SH-SY5Y (cell line): ENCODE results near the gene EHMT1.

Experiments
- GATA2 ChIP-seq: IDR thresholded peaks from 2 replicates; pipeline ENCODE4 v1.6.1; 2011; ENCODE audit warnings: mild to moderate bottlenecking, low read depth, low read length
- GATA3 ChIP-seq: IDR thresholded peaks from 2 replicates; pipeline ENCODE4 v1.6.1; 2011; ENCODE audit warnings: low read depth, mild to moderate bottlenecking, low read length, moderate library complexity

- no peak for TF ChIP-seq GATA2
- no peak for TF ChIP-seq GATA3
These were observed 52.4 kb downstream of the EHMT1 start for GRCh38 chr9:137671196-137671538.
